ENCODE data around the gene GANC.

GRCh38 chr15:42375941-42376340 is 102.9 kb downstream of the GANC start:
- TF ChIP-seq POLR2A (IDR thresholded peaks at IDR 0.05; ENCODE audit: low read length) = no peak
- TF ChIP-seq GATA1 (IDR thresholded peaks at IDR 0.05; ENCODE audit: low read depth, low read length) = no peak
